HG03039 (cell line): ENCODE measurements around the gene QRSL1.
A peak's percentile ranks its signal among the peaks of the same experiment; 100 is the strongest.
"Not testable (repeated sequence)": the region's sequence is repeated elsewhere in the genome, so short reads cannot be mapped to it uniquely, and the experiment has no call there.

ENCODE experiments used
- ATAC-seq: cut with Tn5 transposase; IDR thresholded peaks from one replicate; pipeline ENCODE4 v1.9.1; 2021; ENCODE audit warnings: mild to moderate bottlenecking, moderate library complexity; ENCODE audit not compliant: unreplicated experiment

The QRSL1 gene, protein sequence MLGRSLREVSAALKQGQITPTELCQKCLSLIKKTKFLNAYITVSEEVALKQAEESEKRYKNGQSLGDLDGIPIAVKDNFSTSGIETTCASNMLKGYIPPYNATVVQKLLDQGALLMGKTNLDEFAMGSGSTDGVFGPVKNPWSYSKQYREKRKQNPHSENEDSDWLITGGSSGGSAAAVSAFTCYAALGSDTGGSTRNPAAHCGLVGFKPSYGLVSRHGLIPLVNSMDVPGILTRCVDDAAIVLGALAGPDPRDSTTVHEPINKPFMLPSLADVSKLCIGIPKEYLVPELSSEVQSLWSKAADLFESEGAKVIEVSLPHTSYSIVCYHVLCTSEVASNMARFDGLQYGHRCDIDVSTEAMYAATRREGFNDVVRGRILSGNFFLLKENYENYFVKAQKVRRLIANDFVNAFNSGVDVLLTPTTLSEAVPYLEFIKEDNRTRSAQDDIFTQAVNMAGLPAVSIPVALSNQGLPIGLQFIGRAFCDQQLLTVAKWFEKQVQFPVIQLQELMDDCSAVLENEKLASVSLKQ

DNA sequence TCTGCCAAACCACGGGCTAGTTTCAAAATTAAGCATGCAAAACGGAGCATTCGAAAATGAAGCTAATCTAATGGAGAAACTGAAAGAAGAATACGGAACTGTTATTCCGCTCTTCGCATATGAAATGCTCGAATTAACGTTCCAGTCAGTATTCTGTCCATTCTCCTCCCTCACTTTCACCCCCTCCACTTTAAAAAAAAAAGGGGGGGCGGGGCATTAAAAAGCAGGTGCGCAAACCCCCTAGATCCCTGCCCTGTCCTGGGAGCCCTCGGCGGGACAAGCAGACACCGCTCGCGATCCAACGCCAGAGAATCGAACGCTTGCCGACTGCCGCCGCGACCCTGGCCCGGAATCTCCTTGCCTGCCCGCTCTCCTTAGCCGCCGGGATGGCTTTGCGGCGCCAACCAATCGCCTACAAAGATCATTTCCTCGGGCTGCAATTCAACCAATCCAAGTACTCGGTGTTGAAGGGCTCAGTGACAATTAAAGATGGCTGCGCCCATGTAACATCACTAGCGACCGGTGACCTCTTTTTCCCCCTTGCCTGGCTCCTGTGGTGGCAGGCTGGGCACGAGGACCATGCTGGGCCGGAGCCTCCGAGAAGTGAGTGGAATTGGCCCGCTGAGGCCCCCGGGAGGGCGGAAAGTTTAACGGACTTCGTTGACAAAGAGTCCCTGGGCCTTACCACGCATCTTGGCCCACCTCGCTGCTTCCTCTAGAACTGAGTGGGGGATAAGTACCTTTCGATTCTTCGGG, at the start of gene QRSL1, which contains the start of gene RTN4IP1:
Gene QRSL1 (plus strand): TSS at position 476 of the 756 bp plus-strand sequence. CDS start 104 bp downstream, at position 580.
Gene RTN4IP1 (minus strand): TSS at position 396 of the 756 bp plus-strand sequence. CDS start 477 bp downstream, outside the sequence.
- peak; percentile 80 for ATAC-seq

DNA sequence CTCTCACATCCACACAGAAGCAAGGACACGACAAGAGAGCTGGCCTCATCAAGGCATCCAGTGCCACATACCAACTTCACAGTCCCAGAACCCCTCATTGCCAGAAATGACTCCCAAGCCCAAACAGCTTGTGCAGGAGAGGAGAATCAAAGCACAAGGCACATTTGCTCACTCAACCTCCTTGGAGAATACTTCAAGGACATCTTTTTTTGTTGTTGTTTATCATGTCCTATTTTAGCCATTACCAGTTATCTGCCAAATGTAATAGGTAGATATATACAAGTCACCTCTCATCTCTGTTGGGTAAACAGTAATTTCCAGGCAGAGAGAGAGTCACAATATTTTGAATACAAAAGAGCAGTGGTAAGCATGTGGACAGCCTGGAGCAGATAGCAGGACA, 47.9 kb upstream of the QRSL1 start:
- ATAC-seq, result no peak

DNA sequence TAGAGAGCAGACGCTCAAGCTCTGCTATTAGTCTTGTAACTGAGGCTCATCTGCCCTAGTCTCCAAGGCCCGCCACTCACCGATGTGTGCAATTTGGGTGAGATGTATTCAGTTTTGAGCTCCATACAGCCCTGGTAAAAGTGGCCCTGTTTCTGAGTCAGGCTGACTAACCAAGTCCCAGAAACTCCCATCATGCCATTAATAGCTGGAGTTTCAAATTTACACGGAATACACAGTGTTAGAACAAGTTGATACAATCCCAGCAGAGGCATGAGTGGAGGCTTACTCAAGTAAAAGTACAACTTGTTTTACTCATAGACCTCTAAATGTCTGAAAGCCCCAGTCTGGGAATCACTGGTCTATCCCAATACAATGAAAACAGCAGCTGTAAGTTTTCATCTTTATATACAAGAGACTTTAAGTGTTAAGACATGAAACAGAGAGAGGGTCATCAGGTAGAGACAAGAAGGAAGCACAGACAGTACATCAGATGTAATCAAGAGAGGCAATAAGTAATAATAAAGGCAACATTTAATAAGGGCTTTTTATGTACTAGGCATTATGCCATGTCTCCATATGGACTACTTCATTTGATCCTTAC, 42.5 kb upstream of the QRSL1 start:
- no peak for ATAC-seq

DNA sequence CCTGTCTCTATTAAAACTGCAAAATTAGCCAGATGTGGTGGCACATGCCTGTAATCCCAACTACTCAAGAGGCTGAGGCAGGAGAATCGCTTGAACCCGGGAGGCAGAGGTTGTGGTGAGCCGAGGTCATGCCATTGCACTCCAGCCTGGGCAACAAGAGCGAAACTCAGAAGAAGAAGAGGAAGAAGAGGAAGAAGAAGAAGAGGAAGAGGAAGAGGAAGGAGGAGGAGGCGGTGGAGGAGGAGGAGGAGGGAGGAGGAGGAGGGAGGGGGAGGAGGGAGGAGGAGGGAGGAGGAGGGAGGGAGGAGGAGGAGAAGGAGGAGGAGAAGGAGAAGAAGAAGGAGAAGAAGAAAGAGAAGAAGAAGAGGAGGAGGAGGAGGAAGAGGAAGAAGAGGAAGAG, 40.4 kb upstream of the QRSL1 start:
- not testable (repeated sequence) for ATAC-seq

DNA sequence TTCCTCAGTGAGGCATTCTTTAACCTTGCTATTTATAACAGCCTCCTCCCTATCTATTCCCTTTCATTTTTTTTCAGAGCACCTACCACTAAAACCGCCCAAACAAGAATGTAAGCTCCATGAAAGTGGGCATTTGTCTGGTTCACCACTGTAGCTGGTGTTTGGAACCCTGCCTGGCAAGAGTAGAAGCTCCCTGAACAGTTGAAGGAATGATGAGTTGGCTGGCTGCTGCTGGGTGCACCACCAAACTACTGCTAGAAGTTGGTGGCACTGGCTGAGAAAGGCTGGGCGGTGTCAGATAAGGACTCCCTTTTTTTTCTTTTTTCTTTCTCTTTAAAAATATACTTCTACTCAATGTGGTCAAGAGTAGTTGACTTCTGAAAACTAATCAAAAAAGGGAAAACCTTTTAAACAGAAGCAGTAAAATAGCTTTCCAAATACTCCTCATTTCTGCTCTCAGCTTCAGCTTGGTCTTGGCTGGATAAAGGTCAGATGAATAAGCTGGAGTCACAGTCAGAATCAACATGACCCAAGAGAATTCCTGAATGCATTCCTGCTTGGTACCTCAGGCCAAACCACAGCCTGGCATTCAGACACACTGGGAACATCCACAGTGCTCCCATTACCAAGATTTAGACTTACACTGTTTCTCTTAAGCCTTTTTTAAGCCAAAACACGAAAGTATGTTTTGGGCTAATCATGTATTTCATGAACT, 38.1 kb upstream of the QRSL1 start:
- no peak for ATAC-seq

DNA sequence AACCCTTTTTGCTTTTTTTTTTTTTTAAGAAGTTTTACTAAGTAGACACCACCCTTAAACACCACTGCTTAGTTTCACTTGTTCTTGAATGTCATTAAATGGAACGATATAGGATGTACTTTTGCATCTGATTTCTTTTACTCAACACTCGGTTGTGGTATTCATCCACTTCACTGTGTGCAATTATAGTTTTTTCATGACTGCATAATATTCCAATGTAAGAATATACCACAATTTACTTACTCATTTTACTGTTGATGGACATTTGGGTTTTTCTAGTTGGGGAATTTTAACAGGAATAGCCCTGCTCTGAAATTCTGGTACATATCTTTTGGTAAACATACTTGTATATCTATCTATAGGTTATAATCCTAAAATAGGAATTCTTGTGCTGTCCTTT, 29.9 kb upstream of the QRSL1 start:
- no peak for ATAC-seq

DNA sequence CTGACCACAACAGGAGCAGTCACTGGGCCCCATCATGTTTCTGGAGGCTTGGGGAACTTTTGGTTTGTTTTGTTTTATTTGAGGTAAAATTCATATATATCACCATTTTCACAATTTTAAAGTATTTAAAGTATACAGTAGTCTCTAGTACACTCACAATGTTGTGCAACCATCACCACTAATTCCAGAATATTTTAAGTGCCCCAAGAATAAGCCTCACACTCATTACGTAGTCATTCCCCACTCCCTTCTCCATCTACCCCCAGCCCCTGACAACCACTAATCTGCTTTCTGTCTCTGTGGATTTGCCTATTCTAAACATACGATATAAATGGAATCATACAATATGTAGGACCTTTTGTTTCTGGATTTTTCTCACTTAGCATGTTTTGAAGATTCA, 29.0 kb upstream of the QRSL1 start:
- no peak for ATAC-seq

DNA sequence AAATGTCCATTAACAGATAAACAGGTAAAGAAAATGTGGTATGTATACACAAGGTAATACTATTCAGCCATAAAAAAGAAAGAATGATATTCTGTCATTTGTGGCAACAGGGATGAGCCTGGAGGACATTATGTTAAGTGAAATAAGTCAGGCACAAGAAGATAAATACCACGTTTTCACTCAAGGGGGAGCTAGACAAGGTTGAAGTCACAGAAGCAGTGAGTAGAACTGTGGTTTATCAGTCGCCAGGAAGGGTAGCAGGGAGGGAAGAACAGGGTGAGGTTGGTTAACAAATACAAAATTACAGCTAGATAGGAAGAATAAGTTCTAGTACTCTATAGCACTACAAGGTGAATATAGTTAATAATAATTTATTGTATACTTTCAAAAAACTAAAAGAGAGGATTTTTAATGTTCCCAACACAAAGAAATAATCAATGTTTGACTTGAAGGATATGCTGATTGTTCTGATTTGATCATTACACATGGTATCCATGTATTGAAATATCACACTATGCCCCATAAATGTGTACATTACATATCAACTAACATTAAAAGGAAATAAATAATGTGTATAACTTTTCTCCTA, 21.2 kb upstream of the QRSL1 start:
- ATAC-seq, result no peak

DNA sequence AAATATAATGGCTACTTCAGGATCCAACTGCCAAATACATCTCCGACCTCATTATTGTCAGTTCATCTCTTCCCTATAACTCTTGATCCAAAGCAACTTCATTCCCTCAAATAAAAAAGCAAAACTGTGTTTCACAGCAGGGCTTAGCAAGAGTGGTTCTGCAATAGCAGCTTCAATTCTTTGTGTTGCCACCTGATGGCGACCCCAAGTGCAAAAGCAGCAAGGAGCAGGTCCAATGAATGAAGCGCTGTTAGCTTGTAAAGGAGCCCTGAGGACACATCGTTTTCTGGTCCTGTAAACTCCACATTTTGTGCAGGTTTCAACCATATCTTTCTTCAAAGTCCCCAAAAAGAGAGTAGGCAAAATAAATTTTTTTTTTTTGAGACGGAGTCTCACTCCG, 19.7 kb upstream of the QRSL1 start:
- ATAC-seq, result no peak

DNA sequence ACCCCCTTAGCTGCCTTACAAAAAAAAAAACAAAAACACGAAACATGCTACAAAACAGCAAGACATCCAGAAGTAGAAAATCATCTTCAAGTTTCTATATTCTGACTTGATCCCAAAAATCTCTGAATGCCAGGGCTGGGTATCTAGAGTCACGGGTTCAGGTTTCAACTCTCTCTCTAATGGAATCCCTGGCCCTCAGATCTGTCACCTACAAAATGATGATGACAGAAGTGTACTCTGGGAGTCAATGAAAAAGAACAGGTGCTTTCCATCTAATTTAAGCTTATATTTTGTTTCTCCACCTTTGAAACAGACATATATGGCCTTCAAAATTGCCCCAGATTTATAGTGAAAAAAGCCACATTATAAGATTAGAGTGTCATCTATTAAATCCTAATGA, 18.3 kb upstream of the QRSL1 start:
- no peak for ATAC-seq

DNA sequence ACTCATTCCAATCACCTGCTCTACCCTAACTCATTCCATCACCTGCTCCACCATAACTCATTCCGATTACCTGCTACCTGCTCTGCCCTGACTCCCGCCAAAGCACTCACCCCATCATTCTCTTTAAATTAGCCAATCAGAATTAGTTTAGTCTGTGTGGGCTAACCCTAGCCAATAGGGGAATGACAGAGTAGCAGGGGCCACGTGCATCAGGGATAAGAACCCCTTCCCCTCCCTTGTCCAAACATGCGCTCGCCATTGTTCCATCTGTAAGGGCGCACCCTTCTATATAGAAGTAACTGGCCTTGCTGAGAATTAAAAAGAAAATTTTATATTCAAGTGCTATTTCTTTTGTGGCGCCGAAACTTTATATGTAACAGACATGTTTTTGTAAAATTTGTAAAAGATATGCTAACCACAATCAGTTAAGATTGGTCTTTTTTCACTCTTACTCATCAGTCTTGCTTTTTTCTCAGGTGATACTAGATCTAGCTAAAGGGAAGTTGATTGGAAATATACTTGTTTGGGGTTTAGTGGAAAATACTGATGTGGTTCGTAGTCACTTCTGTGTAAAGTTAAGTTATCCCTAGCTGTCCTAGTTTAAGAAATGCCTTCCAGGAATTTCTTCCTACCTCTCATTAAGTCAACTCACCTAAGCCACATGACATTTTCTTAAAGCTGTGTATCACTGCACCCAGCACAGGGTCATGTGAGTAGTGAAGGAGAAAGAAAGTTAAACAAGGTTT, 16.5 kb upstream of the QRSL1 start:
- no peak for ATAC-seq

DNA sequence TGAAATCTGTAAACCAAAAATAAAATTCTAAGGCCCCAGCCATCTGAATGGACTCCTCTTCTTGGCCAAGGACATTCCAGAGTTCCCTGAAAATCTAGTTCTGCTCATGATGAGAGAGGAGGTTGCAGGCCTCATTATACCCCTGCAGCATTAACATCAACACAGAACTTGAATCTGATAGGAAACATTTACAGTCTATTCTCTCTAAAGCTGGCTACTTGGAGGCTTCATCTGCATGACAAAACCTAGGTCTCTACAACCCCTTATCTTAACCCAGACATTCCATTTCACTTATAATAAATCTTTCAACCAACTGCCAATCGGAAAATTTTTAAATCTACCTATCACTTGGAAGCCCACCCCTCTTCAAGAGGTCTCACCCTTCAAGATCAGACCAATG, 15.8 kb upstream of the QRSL1 start:
- ATAC-seq, result no peak

DNA sequence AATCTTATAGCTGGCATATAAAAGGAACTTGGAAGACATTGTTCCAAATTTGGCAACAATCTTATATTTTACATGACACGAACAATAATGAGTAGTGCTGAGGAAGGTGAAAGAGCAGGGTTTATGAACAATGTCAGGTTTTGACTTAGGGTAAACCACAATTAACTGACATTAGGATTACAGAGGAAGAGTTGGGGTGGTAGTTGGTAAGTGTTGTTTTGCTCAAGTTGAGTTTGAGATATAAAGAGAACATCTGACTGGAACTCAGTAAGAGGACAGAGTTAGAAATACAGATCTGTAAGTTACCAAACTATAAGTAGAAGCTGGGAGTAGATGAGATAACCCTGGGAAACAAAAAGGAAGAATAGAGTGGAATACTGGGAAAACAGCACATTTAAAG, 15.2 kb upstream of the QRSL1 start:
- no peak for ATAC-seq

DNA sequence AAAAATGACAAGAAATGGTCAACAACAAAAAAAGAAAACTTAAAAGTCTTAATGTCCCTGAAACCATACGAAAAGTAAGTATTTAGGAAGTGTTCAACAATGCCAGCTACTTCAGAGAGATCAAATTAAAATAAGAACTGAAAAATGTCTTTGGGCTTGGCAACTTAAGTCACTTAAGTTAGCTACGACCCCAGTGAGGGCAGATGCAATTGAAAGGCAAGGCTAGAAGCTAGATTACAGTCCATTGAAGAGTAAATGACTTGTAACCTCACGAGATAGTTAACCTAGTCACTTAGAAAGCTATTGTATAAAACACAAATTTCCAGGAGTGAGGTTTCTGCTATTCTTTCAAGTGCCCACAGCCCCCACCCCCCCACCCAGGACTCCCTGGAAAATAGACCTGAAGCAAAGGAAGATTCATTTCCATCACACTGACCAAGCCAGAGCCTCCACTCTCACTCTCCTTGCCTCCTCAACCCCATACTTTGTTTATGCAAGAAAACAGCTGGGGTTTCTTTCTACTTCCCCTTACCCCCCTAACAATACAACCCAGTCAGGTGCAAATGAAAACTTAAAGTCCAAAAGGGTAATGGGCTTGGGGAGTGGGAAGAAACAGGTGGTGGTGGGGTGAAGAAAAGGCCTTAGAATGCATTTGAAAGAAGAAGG, 14.7 kb upstream of the QRSL1 start:
- no peak for ATAC-seq

DNA sequence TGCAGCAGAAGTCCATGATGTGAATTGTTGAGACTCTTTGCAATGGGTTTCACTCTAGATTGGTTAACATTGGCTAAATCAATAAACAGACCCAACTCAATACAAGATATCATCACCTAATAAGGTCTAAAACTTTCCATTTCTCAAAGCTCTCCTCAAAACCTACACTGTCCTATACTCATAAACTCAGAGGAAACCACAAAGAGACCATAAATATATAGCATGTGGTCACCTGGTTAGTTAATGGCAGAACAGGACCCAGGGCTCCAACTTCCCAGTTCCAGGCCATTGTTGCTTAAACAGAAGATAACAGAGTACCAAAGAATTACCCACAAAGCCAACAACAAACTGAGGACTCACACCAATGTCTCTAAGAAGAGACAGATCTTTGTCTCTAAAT, 12.1 kb upstream of the QRSL1 start:
- no peak for ATAC-seq

DNA sequence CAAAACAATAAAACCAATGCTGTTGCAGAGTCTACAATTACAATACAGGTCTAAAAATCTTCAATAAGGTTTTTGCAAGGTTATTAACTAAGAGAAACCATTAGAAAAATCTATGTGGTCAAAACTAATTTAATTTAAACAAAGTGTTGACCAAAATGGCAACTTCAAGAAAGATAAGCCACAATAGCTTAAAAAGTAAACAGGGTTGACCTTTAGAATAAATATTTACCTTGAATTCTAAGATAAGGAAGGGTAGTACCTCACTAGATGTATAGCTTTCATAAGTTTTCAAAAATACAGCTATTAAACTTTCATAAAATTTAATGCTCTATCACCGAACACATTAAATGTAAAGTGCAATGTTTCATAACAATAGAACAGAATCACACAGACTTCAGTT, 11.5 kb upstream of the QRSL1 start:
- ATAC-seq, result no peak

DNA sequence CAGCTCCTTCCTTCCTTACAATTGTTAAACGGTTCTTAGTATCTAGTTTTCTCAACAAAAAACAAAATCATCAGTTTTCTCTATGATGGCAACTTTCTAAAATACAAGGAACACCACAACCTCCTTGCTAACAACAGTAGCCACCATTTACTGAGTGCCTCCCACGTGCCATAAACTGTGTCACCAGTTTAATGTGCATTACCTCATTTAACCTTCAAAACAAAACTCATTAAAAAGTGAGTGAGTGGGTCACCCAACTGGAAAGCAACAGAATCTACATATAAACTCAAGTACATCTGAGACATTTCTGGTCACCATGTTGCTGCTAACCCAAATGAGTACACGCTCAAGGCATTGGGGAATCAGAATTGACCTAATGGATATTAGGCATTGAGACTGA, 11.1 kb upstream of the QRSL1 start:
- no peak for ATAC-seq

DNA sequence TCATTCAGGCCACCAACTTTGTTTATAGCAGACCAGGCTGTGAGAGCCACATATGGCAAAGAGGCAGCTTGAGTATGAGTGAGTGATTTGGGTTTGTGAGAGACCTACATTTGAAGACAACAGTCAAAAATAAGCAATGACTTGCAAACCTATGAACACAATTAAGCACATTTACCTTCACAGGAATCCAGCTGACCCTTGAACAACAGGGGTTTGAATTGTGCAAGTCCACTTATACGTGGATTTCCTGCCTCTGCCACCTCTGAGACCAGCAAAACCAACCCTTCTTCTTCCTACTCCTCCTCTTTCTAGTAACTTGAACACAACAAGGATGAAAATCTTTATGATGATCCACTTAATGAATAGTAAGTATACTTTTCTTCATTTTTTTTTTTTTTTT, 10.2 kb upstream of the QRSL1 start:
- no peak for ATAC-seq

DNA sequence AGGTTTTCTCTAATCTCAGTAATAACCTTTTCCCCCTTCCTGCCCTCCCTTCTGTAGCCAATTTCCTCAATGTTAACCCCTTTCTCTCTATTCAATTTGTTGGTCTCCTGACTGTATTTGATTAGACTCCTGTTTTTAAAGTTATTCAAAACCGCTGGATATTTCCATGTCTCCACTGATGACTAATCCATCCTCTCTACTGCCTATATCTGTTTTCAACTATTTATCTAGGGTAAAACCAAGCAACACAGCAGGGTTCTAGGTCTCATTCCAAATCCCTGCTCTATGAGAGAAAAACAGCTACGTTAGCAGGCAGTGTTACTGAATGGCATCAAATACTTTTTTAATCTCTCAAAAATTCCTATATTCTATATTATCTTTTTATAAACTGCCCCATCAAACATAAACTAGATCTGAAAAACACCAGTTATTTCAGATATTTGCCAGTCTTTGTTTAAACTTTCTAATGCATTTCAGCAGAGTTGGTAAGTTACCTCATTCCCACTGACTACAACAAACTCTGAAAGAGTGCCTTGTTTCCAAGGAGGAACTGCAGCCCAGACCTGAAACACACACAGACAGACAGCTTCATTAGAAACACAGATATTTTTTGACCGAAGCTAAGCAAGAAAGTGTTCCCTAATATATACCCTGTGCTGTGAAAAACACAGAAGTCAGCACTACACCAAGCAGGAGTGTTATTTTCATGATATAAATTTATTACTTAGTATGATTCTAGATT, 8.3 kb upstream of the QRSL1 start:
- ATAC-seq, result no peak
